HEK293 (cell line): ENCODE measurements around the gene UBE4B.

Source experiments
- GLIS1 ChIP-seq: fragments of 450-650 bp; formaldehyde crosslinking; IDR thresholded peaks from 2 replicates; pipeline ENCODE4 v1.5.1; 2016; ENCODE audit warnings: missing biosample characterization, missing genetic modification characterization
- SP2 ChIP-seq: fragments of 450-650 bp; formaldehyde crosslinking; IDR thresholded peaks from 2 replicates; pipeline ENCODE4 v1.5.1; 2016; ENCODE audit warnings: missing biosample characterization, missing genetic modification characterization
- SP3 ChIP-seq: fragments of 450-650 bp; formaldehyde crosslinking; IDR thresholded peaks from 2 replicates; pipeline ENCODE4 v1.5.1; 2016; ENCODE audit warnings: missing biosample characterization, missing genetic modification characterization
- TCF7L2 ChIP-seq: IDR thresholded peaks from 2 replicates; pipeline ENCODE4 v1.6.1; 2011; ENCODE audit warnings: low read depth, mild to moderate bottlenecking, inconsistent platforms, low read length, moderate library complexity, borderline replicate concordance
- ZNF274 ChIP-seq, 2 experiments: fragments of 200-500 bp in 1 of 2; fragments of 450-650 bp in 1 of 2; sonication (Bioruptor generic) in 1 of 2; formaldehyde crosslinking in 1 of 2; IDR thresholded peaks; 2 replicates each; pipeline versions ENCODE4 v1.5.1 to v1.6.1; 2014 to 2016; ENCODE audit warnings: borderline replicate concordance in 1 of 2, inconsistent platforms in 1 of 2, low read length in 1 of 2, missing biosample characterization in 1 of 2, missing genetic modification characterization in 1 of 2
- ZNF629 ChIP-seq: fragments of 450-650 bp; formaldehyde crosslinking; IDR thresholded peaks from 2 replicates; pipeline ENCODE4 v1.5.1; 2017; ENCODE audit warnings: missing biosample characterization, missing genetic modification characterization
- ZNF747 ChIP-seq: fragments of 450-650 bp; formaldehyde crosslinking; IDR thresholded peaks from 2 replicates; pipeline ENCODE4 v1.5.1; 2016; ENCODE audit warnings: missing biosample characterization, missing genetic modification characterization
- TF ChIP-seq, protein P1 (sequence below): fragments of 450-650 bp; formaldehyde crosslinking; IDR thresholded peaks from 2 replicates; pipeline ENCODE4 v1.5.1; 2016; ENCODE audit warnings: missing biosample characterization, missing genetic modification characterization
- TF ChIP-seq, protein P2 (sequence below): fragments of 450-650 bp; formaldehyde crosslinking; IDR thresholded peaks from 2 replicates; pipeline ENCODE4 v1.5.1; 2016; ENCODE audit warnings: missing biosample characterization, missing genetic modification characterization

DNA sequence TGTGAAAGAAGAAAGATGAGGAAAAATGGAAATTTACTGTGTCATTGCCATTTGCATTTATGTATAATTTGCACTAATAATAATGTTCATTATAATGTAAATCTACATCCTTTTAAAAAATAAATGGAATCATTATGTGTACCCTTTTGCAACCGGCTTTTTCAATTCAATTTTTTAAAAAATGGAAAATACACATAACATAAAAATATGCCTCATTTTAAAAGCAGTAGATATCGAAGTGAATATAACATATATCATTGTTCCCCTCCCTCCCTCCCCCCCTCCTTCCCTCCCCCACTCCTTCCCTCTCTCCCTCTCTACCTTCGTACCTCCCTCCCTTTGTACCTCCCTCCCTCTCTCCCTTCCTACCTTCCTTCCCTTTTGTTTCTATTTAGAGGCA lies 33.0 kb downstream of the UBE4B start:
- TF ChIP-seq, protein P1, sequence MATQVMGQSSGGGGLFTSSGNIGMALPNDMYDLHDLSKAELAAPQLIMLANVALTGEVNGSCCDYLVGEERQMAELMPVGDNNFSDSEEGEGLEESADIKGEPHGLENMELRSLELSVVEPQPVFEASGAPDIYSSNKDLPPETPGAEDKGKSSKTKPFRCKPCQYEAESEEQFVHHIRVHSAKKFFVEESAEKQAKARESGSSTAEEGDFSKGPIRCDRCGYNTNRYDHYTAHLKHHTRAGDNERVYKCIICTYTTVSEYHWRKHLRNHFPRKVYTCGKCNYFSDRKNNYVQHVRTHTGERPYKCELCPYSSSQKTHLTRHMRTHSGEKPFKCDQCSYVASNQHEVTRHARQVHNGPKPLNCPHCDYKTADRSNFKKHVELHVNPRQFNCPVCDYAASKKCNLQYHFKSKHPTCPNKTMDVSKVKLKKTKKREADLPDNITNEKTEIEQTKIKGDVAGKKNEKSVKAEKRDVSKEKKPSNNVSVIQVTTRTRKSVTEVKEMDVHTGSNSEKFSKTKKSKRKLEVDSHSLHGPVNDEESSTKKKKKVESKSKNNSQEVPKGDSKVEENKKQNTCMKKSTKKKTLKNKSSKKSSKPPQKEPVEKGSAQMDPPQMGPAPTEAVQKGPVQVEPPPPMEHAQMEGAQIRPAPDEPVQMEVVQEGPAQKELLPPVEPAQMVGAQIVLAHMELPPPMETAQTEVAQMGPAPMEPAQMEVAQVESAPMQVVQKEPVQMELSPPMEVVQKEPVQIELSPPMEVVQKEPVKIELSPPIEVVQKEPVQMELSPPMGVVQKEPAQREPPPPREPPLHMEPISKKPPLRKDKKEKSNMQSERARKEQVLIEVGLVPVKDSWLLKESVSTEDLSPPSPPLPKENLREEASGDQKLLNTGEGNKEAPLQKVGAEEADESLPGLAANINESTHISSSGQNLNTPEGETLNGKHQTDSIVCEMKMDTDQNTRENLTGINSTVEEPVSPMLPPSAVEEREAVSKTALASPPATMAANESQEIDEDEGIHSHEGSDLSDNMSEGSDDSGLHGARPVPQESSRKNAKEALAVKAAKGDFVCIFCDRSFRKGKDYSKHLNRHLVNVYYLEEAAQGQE (tag by site-specific recombination): no peak
- TF ChIP-seq, protein P2, sequence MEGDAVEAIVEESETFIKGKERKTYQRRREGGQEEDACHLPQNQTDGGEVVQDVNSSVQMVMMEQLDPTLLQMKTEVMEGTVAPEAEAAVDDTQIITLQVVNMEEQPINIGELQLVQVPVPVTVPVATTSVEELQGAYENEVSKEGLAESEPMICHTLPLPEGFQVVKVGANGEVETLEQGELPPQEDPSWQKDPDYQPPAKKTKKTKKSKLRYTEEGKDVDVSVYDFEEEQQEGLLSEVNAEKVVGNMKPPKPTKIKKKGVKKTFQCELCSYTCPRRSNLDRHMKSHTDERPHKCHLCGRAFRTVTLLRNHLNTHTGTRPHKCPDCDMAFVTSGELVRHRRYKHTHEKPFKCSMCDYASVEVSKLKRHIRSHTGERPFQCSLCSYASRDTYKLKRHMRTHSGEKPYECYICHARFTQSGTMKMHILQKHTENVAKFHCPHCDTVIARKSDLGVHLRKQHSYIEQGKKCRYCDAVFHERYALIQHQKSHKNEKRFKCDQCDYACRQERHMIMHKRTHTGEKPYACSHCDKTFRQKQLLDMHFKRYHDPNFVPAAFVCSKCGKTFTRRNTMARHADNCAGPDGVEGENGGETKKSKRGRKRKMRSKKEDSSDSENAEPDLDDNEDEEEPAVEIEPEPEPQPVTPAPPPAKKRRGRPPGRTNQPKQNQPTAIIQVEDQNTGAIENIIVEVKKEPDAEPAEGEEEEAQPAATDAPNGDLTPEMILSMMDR (tag by site-specific recombination): no peak
- TF ChIP-seq GLIS1 (tag by site-specific recombination) (no peak), TCF7L2 (no peak), SP3 (tag by site-specific recombination) (no peak), SP2 (tag by site-specific recombination) (no peak), ZNF629 (tag by site-specific recombination) (no peak), ZNF274 (IDR thresholded peaks at IDR 0.05; ENCODE audit: low read length) (no peak), ZNF274 (tag by site-specific recombination; IDR thresholded peaks at IDR 0.05; ENCODE audit: borderline replicate concordance) (no peak), ZNF747 (tag by site-specific recombination) (no peak)
